Prostate gland (tissue), 2 donors: ENCODE measurements around the gene INTS14. TPM values are rescaled to one million over a fixed set of nuclear protein-coding genes. Genes with fewer than 3 reads are reported as not detected.
"Not testable (repeated sequence)": the region's sequence is repeated elsewhere in the genome, so short reads cannot be mapped to it uniquely, and the experiment has no call there.

Experiments used
- DNase-seq: peaks from one replicate; pipeline ENCODE4 v3.0.0-alpha.2; 2019; ENCODE audit warnings: low spot score
- H3K27ac ChIP-seq, 2 donors: fragments of 200-600 bp; sonication (generic); 2 replicates each; pipeline ENCODE4 v1.5.1; 2017 to 2019
- H3K27me3 ChIP-seq: fragments of 200-600 bp; sonication (generic); replicated peaks from 2 replicates; pipeline ENCODE4 v1.5.1; 2019; ENCODE audit not compliant: insufficient read depth
- H3K36me3 ChIP-seq, 2 donors: fragments of 200-600 bp; sonication (generic); 1 replicate in 1 of 2; 2 replicates in 1 of 2; pipeline versions ENCODE4 v1.5.1 to v1.8.1; 2017 to 2019
- H3K4me1 ChIP-seq: fragments of 200-600 bp; sonication (generic); replicated peaks from 2 replicates; pipeline ENCODE4 v1.5.1; 2019
- H3K4me3 ChIP-seq, 2 donors: fragments of 200-600 bp; sonication (generic); 2 replicates each; pipeline ENCODE4 v1.5.1; 2017 to 2019
- H3K9me3 ChIP-seq: fragments of 200-600 bp; sonication (generic); 2 replicates; pipeline ENCODE4 v1.5.1; 2017
- CTCF ChIP-seq, 4 experiments: fragments of 200-600 bp in 2 of 4; fragments of 450-650 bp in 2 of 4; sonication (generic) in 2 of 4; IDR thresholded peaks; 1 replicate in 3 of 4; 2 replicates in 1 of 4; pipeline ENCODE4 v1.5.1; 2016 to 2019; ENCODE audit warnings: antibody characterized with exemption in 4 of 4, mild to moderate bottlenecking in 2 of 4, moderate library complexity in 2 of 4
- POLR2A ChIP-seq: fragments of 450-650 bp; IDR thresholded peaks from one replicate; pipeline ENCODE4 v1.6.1; 2016; ENCODE audit warnings: antibody characterized with exemption, mild to moderate bottlenecking
- POLR2AphosphoS5 ChIP-seq: sonication (generic); formaldehyde crosslinking; IDR thresholded peaks from one replicate; pipeline ENCODE4 v1.6.1; 2017; ENCODE audit warnings: antibody characterized with exemption
- WGBS: methylation state at CpG from one replicate; pipeline ENCODE4 v1.1.5; 2018; 5-methylcytosine and 5-hydroxymethylcytosine counted together
- intact Hi-C: fragments of 100-400 bp; cut with DNase I; formaldehyde crosslinking; loops from one replicate; pipeline ENCODE4 v1.14.2; 2022
- total RNA-seq, 2 donors: library from RNA; depleted of rRNA; stranded (reverse); fragments of >200 nt; gene quantifications; one replicate each; pipeline ENCODE4 v1.1.0, GENCODE V29; 2016

Gene INTS14
- total RNA-seq, 2 donors from 2014 or later, result 39.4 to 55.2 TPM

DNA sequence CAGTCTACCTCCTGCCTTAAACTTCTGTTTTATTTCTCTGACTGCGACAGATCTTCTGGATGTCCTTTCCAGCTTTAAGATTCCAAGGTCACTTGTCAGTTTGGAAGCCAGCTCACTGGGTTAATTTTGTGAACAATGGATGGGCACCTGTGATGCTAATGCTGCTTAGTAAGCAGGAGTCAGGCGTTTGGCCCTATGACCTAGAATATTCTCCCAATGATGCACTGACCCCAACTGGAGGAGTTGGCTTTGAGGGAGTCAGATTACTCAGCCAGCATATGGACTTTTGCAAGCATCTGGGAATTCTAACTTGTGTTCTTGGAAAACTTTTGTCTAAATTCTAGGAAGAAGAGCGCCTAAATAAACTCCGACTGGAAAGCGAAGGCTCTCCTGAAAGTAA is 52.6 kb downstream of the INTS14 start:
- H3K4me3 ChIP-seq, result no peak overlapping the region
- no peaks in the 10 kb centered on the region for H3K27me3 ChIP-seq
- no peaks in the 10 kb centered on the region for H3K4me1 ChIP-seq
- H3K9me3 ChIP-seq, result no peaks in the 10 kb centered on the region
- 96% methylated on average over 5 of the region's 5 CpGs for WGBS
- intact Hi-C loops, result no loop called here
- no peak overlapping the region for H3K27ac ChIP-seq
- TF ChIP-seq POLR2A (no peak), POLR2AphosphoS5 (no peak), CTCF (IDR thresholded peaks at IDR 0.05) (no peak)
- H3K36me3 ChIP-seq, result no peaks in the 10 kb centered on the region
- DNase-seq, result no peak

DNA sequence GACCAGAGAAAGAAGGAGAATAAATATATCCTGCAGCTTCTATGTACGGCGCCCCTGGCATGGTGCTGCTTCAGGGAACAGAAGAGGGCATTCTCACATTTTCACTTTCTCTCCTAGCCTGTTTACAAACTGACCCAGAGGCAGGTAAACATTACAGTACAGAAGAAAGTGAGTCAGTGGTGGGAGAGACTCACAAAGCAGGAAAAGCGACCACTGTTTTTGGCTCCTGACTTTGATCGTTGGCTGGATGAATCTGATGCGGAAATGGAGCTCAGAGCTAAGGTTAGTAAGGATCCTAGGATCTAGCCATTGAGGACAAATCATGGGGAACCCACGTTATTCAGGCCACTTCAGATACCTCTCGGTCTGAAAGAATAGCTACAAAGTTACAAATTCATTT is 54.3 kb downstream of the INTS14 start:
- no peak overlapping the region for H3K27ac ChIP-seq

GRCh38 chr15:65553691-65554090 is 57.2 kb downstream of the INTS14 start:
- intact Hi-C loops, result no loop called here
- Histone ChIP-seq H3K27me3 (no peaks in the 10 kb centered on the region), H3K4me3 (no peak overlapping the region), H3K4me1 (no peaks in the 10 kb centered on the region), H3K36me3 (no peaks in the 10 kb centered on the region), H3K27ac (no peak overlapping the region), H3K9me3 (no peaks in the 10 kb centered on the region)
- TF ChIP-seq POLR2A (no peak), POLR2AphosphoS5 (no peak), CTCF (IDR thresholded peaks at IDR 0.05) (no peak)
- 97% methylated on average over 3 of the region's 3 CpGs for WGBS
- no peak for DNase-seq

More for the DNA sequence above, 54.3 kb downstream of the INTS14 start:
- Histone ChIP-seq H3K9me3 (no peaks in the 10 kb centered on the region), H3K4me1 (no peaks in the 10 kb centered on the region), H3K36me3 (no peaks in the 10 kb centered on the region), H3K4me3 (no peak overlapping the region), H3K27me3 (no peaks in the 10 kb centered on the region)
- 86% methylated on average over 7 of the region's 7 CpGs for WGBS
- TF ChIP-seq POLR2AphosphoS5 (no peak), CTCF (IDR thresholded peaks at IDR 0.05) (no peak), POLR2A (no peak)
- DNase-seq, result no peak
- intact Hi-C loops, result no loop called here

- DNase-seq, H3K4me1 ChIP-seq, H3K27ac ChIP-seq, intact Hi-C loops, H3K36me3 ChIP-seq, H3K4me3 ChIP-seq, H3K9me3 ChIP-seq, H3K27me3 ChIP-seq: not testable (repeated sequence)
- WGBS, result 94% methylated on average over 5 of the region's 6 CpGs
Observed at GRCh38 chr15:65552851-65553250, 58.1 kb downstream of the INTS14 start.

GRCh38 chr15:65551183-65551582 is 59.7 kb downstream of the INTS14 start:
- Histone ChIP-seq H3K36me3 (no peaks in the 10 kb centered on the region), H3K4me1 (no peaks in the 10 kb centered on the region), H3K4me3 (no peak overlapping the region), H3K27ac (no peak overlapping the region), H3K9me3 (no peaks in the 10 kb centered on the region), H3K27me3 (no peaks in the 10 kb centered on the region)
- intact Hi-C loops, result no loop called here
- DNase-seq, result no peak
- 65% methylated on average over 2 of the region's 2 CpGs for WGBS
- TF ChIP-seq POLR2A (no peak), POLR2AphosphoS5 (no peak), CTCF (IDR thresholded peaks at IDR 0.05) (no peak)
